ENCODE results near the gene ZFP36L1.

ZFP36L1 gene

GRCh38 chr14:68739701-68740100 lies 53.2 kb downstream of the ZFP36L1 start:
- no peak for TF ChIP-seq CTCF (IDR thresholded peaks at IDR 0.05)

DNA sequence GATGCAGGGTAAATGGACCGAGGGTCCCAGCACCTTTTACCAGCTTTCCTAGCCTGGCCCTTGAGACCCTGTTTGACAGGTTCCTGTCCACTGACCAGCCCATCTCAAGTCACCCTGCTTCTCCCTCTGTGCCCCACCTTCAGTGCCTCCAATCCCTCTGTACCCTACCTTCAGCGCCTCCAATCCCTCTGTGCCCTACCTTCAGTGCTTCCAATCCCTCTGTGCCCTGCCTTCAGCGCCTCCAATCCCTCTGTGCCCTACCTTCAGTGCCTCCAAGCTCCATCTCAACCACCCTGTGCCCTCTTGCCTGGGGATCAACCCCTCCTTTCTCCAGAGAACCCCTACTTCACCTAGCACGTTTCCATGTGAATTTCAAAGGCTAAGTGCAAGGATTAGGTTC lies 54.3 kb downstream of the ZFP36L1 start:
- no peak for TF ChIP-seq CTCF (IDR thresholded peaks at IDR 0.05)

Measured in LNCAP (cell line).